GM12878 (cell line): ENCODE measurements around the gene MYNN. TPM values are rescaled to one million over a fixed set of nuclear protein-coding genes. Genes with fewer than 3 reads are reported as not detected.

Experiments
- ATAC-seq: fragments of 200-7000 bp; cut with Tn5 transposase; 3 replicates; pipeline ENCODE4 v1.9.1; 2020; ENCODE audit warnings: mild to moderate bottlenecking, moderate library complexity
- BruUV-seq: library from RNA; stranded (reverse); fragments of 400-500 nt; replicated peaks from 2 replicates; lab custom pipeline; 2021; lab: Mats Ljungman, UMichigan
- CTCF ChIA-PET: fragments of 300-600 bp; sonication (Branson Sonifier 250); formaldehyde crosslinking; extraction: SDS; loops from one replicate; lab custom pipeline; 2021; ENCODE audit warnings: inconsistent platforms; lab: Yijun Ruan, JAX
- POLR2A ChIA-PET: fragments of 350-600 bp; formaldehyde crosslinking; extraction: SDS; loops from one replicate; lab custom pipeline; 2021; ENCODE audit warnings: inconsistent platforms; lab: Charles Lee
- RAD21 ChIA-PET: fragments of 300-600 bp; sonication (Branson Sonifier 250); formaldehyde crosslinking; loops from one replicate; lab custom pipeline; 2023; ENCODE audit warnings: antibody characterized with exemption; ENCODE audit not compliant: unreplicated experiment; lab: Charles Lee
- SMC1A ChIA-PET: fragments of 300-600 bp; sonication (Branson Sonifier 250); formaldehyde crosslinking; loops from one replicate; lab custom pipeline; 2023; ENCODE audit not compliant: unreplicated experiment, uncharacterized antibody; lab: Charles Lee
- DNase-seq: peaks from one replicate; pipeline ENCODE4 v3.0.0-alpha.2; 2011; ENCODE audit warnings: low read depth, low spot score
- FAIRE-seq: peaks from 3 replicates; lab custom pipeline; 2011; peaks lifted over from hg19 to GRCh38; lab: Jason Lieb, UNC
- H2AFZ ChIP-seq: 2 replicates; pipeline ENCODE4 v1.6.0; 2011; ENCODE audit warnings: low read depth, low read length, control low read depth; ENCODE audit not compliant: control insufficient read depth
- H3K27ac ChIP-seq: 2 replicates; pipeline ENCODE4 v1.5.1; 2011; ENCODE audit warnings: control low read depth; ENCODE audit not compliant: control insufficient read depth, insufficient read depth
- H3K27me3 ChIP-seq, 2 experiments: replicated peaks in 1 of 2; 2 replicates each; pipeline versions ENCODE4 v1.6.0 to v1.6.1; 2011; ENCODE audit warnings: low read length in 1 of 2; ENCODE audit not compliant: control insufficient read depth in 2 of 2, insufficient read depth in 2 of 2
- H3K36me3 ChIP-seq, 2 experiments: 2 replicates each; pipeline ENCODE4 v1.5.1; 2011; ENCODE audit warnings: low read length in 1 of 2; ENCODE audit not compliant: control insufficient read depth in 2 of 2, insufficient read depth in 2 of 2
- H3K4me1 ChIP-seq: 2 replicates; pipeline ENCODE4 v1.6.1; 2011; ENCODE audit warnings: mild to moderate bottlenecking, low read length, moderate library complexity, mixed read lengths; ENCODE audit not compliant: control insufficient read depth, insufficient read depth
- H3K4me2 ChIP-seq: 2 replicates; pipeline ENCODE4 v1.6.0; 2011; ENCODE audit warnings: control low read depth; ENCODE audit not compliant: control insufficient read depth, insufficient read depth
- H3K4me3 ChIP-seq: fragments of 200-600 bp; sonication (generic); 2 replicates; pipeline ENCODE4 v1.5.1; 2016
- H3K79me2 ChIP-seq: 2 replicates; pipeline ENCODE4 v1.6.0; 2011; ENCODE audit warnings: low read length; ENCODE audit not compliant: control insufficient read depth, insufficient read depth
- H3K9ac ChIP-seq: 2 replicates; pipeline ENCODE4 v1.8.0; 2011; ENCODE audit warnings: low read length, control low read depth, mixed read lengths; ENCODE audit not compliant: control insufficient read depth, insufficient read depth
- H3K9me3 ChIP-seq: replicated peaks from 3 replicates; pipeline ENCODE4 v1.5.1; 2011; ENCODE audit warnings: mild to moderate bottlenecking, low read length; ENCODE audit not compliant: control insufficient read depth, insufficient read depth
- H4K20me1 ChIP-seq: 2 replicates; pipeline ENCODE4 v1.6.0; 2011; ENCODE audit not compliant: control insufficient read depth, insufficient read depth
- BCLAF1 ChIP-seq: fragments of 450-650 bp; IDR thresholded peaks from 2 replicates; pipeline ENCODE4 v1.6.1; 2017; ENCODE audit warnings: antibody characterized with exemption, mild to moderate bottlenecking, moderate library complexity
- BMI1 ChIP-seq: fragments of 450-650 bp; IDR thresholded peaks from 2 replicates; pipeline ENCODE4 v1.6.1; 2016; ENCODE audit warnings: mild to moderate bottlenecking, moderate library complexity, borderline replicate concordance
- CHD1 ChIP-seq: IDR thresholded peaks from 2 replicates; pipeline ENCODE4 v1.6.1; 2012; ENCODE audit warnings: low read depth, low read length, improper control_type of control experiment
- E4F1 ChIP-seq: fragments of 450-650 bp; IDR thresholded peaks from 2 replicates; pipeline ENCODE4 v1.6.1; 2018; ENCODE audit warnings: borderline replicate concordance, mild to moderate bottlenecking; ENCODE audit not compliant: partially characterized antibody
- ESRRA ChIP-seq: IDR thresholded peaks from 2 replicates; pipeline ENCODE4 v1.6.1; 2012; ENCODE audit warnings: mild to moderate bottlenecking, low read length, improper control_type of control experiment
- FOXM1 ChIP-seq: IDR thresholded peaks from 2 replicates; pipeline ENCODE4 v1.6.1; 2012; ENCODE audit warnings: low read depth, mild to moderate bottlenecking, inconsistent platforms, low read length, moderate library complexity
- IKZF2 ChIP-seq, 2 experiments: fragments of 450-650 bp; IDR thresholded peaks; 2 replicates each; pipeline ENCODE4 v1.6.1; 2017; ENCODE audit warnings: mild to moderate bottlenecking in 2 of 2, moderate library complexity in 2 of 2
- NR2C1 ChIP-seq: fragments of 450-650 bp; IDR thresholded peaks from 2 replicates; pipeline ENCODE4 v1.6.1; 2017; ENCODE audit warnings: antibody characterized with exemption, mild to moderate bottlenecking, moderate library complexity
- PKNOX1 ChIP-seq: fragments of 450-650 bp; IDR thresholded peaks from 2 replicates; pipeline ENCODE4 v1.6.1; 2016; ENCODE audit warnings: mild to moderate bottlenecking
- RAD21 ChIP-seq: IDR thresholded peaks from 2 replicates; pipeline ENCODE4 v1.6.1; 2011; ENCODE audit warnings: mild to moderate bottlenecking, low read depth, low read length, moderate library complexity; ENCODE audit not compliant: insufficient read depth
- RAD51 ChIP-seq: fragments of 450-650 bp; IDR thresholded peaks from 2 replicates; pipeline ENCODE4 v1.6.1; 2016; ENCODE audit warnings: moderate library complexity, mild to moderate bottlenecking, inconsistent platforms
- RB1 ChIP-seq: fragments of 450-650 bp; formaldehyde crosslinking; IDR thresholded peaks from 2 replicates; pipeline ENCODE4 v1.6.1; 2017; ENCODE audit warnings: mild to moderate bottlenecking, borderline replicate concordance
- RCOR1 ChIP-seq: conservative IDR thresholded peaks from 2 replicates; pipeline ENCODE4 v1.6.1; 2012; ENCODE audit warnings: low read depth, low read length, improper control_type of control experiment
- SPI1 ChIP-seq: IDR thresholded peaks from 2 replicates; pipeline ENCODE4 v1.6.1; 2011; ENCODE audit warnings: low read depth, mild to moderate bottlenecking, low read length, moderate library complexity, borderline replicate concordance; ENCODE audit not compliant: insufficient read depth
- SREBF1 ChIP-seq: IDR thresholded peaks from 2 replicates; pipeline ENCODE4 v1.6.1; 2012; ENCODE audit warnings: mild to moderate bottlenecking, low read length
- TAF1 ChIP-seq: IDR thresholded peaks from 2 replicates; pipeline ENCODE4 v1.6.1; 2011; ENCODE audit warnings: mild to moderate bottlenecking, low read depth, low read length, borderline replicate concordance
- TCF3 ChIP-seq: IDR thresholded peaks from 2 replicates; pipeline ENCODE4 v1.6.1; 2012; ENCODE audit warnings: low read depth, mild to moderate bottlenecking, low read length, borderline replicate concordance; ENCODE audit not compliant: insufficient read depth
- WGBS: methylation state at CpG from one replicate; pipeline ENCODE4 v1.1.6; 2016; ENCODE audit warnings: low lambda C conversion rate; ENCODE audit not compliant: insufficient replicate concordance, insufficient coverage; ENCODE audit errors: missing lambda C conversion rate; 5-methylcytosine and 5-hydroxymethylcytosine counted together
- in situ Hi-C: fragments of 300-500 bp; cut with MboI; formaldehyde crosslinking; loops from 9 replicates; pipeline ENCODE4 v1.14.3; 2018; ENCODE audit warnings: mixed read lengths
- intact Hi-C: fragments of 100-400 bp; cut with micrococcal nuclease; formaldehyde crosslinking; loops from one replicate; pipeline ENCODE4 v1.14.2; 2022; ENCODE audit not compliant: unreplicated experiment
- polyA plus RNA-seq, 11 experiments: library from polyadenylated mRNA; depleted of rRNA in 4 of 11; unstranded in 6 of 11; stranded (reverse) in 5 of 11; fragments of >200 nt; fragmentation: Nextera tagmentation in 4 of 11; fragmentation: Illumina TruSeq in 1 of 11; extraction: Ambion mirVana in 4 of 11; extraction: Trizol in 1 of 11; gene quantifications; 1 replicate in 1 of 11; 2 replicates in 10 of 11; pipeline versions ENCODE4 v1.2.1 to v1.2.3, GENCODE V29; 2011 to 2016; ENCODE audit warnings: inconsistent platforms in 2 of 11, missing spikeins in 2 of 11, low read depth in 1 of 11
- total RNA-seq, 4 experiments: library from RNA; depleted of rRNA in 3 of 4; stranded (reverse); fragments of >200 nt in 3 of 4; fragmentation: Illumina TruSeq in 1 of 4; extraction: Trizol in 1 of 4; gene quantifications; 2 replicates each; pipeline versions ENCODE4 v1.2.1 to v1.2.3, GENCODE V29; 2013 to 2021

The MYNN gene
- total and polyA plus RNA-seq, 10 of the 15 experiments (the other 5 are each of a cell fraction or from before 2014, with no cell fraction given): 8.8 to 20.5 (median 15.8) TPM

- TF ChIP-seq FOXM1 (no peak), RCOR1 (no peak), E4F1 (no peak), RAD21 (no peak)
- TF ChIP-seq, all 136 proteins: peak for 0
Observed at GRCh38 chr3:169790687-169791429, 17.7 kb downstream of the MYNN start (continued).

- in situ Hi-C loops: no loop called here
- ChIA-PET CTCF (no interaction called here), POLR2A (no interaction called here), SMC1A (interaction anchor here (0.8 kb wide), 1 partner anchor 17 kb away, joined by 4 read pairs; no protein-coding TSS in a partner anchor), RAD21 (no interaction called here)
- H3K27ac ChIP-seq: no peak overlapping the region
- peaks cover 0 to 9% of the 10 kb centered on the region in 2 experiments; a peak in 2 of 4 replicates for H3K36me3 ChIP-seq
- H3K4me1 ChIP-seq: no peaks in the 10 kb centered on the region
- no peak overlapping the region for H3K4me2 ChIP-seq
- H3K4me3 ChIP-seq: no peak overlapping the region
- H3K9me3 ChIP-seq: no peaks in the 10 kb centered on the region
- BruUV-seq: no TSS peak
- ATAC-seq: no peak
- intact Hi-C loops: no loop called here
- no peaks in the 10 kb centered on the region for H3K27me3 ChIP-seq
- no peak for FAIRE-seq
- DNase-seq: no peak
- H3K9ac ChIP-seq: no peak overlapping the region
- no peaks in the 10 kb centered on the region for H4K20me1 ChIP-seq
- H3K79me2 ChIP-seq: no peaks in the 10 kb centered on the region
- H2AFZ ChIP-seq: no peak overlapping the region
- WGBS: 94% methylated on average over 1 of the region's 1 CpG
- TF ChIP-seq BCLAF1: no peak
- TF ChIP-seq IKZF2 (IDR thresholded peaks at IDR 0.05): no peak
- no peak for TF ChIP-seq SPI1
- TF ChIP-seq CHD1: no peak
- no peak for TF ChIP-seq ESRRA
- no peak for TF ChIP-seq BMI1
- no peak for TF ChIP-seq NR2C1
- no peak for TF ChIP-seq RAD21
- TF ChIP-seq SREBF1: no peak
- no peak for TF ChIP-seq TCF3
- no peak for TF ChIP-seq RB1
- TF ChIP-seq TAF1: no peak
- no peak for TF ChIP-seq PKNOX1
- no peak for TF ChIP-seq RAD51
Observed at GRCh38 chr3:169792359-169792758, 19.2 kb downstream of the MYNN start.
